Activated CD8-positive, alpha-beta T cell treated with anti-CD3 and anti-CD28 coated beads for 36 hours (primary cell): ENCODE data around the gene TYW5. TPM values are rescaled to one million over a fixed set of nuclear protein-coding genes. Genes with fewer than 3 reads are reported as not detected.

ENCODE experiments used
- ATAC-seq: fragments of 200-7000 bp; cut with Tn5 transposase; one replicate; pipeline ENCODE4 v1.10.0; 2021; ENCODE audit warnings: mild to moderate bottlenecking, moderate library complexity
- CTCF ChIA-PET: fragments of 350-600 bp; sonication (Branson Sonifier 250); formaldehyde crosslinking; loops from one replicate; lab custom pipeline; 2021; ENCODE audit warnings: antibody characterized with exemption; lab: Charles Lee
- POLR2A ChIA-PET: fragments of 350-600 bp; sonication (Branson Sonifier 250); formaldehyde crosslinking; loops from one replicate; lab custom pipeline; 2021; ENCODE audit warnings: antibody characterized with exemption; lab: Charles Lee
- DNase-seq: peaks from one replicate; pipeline ENCODE4 v3.0.0-alpha.2; 2020
- H3K27ac Mint-ChIP-seq: one replicate; pipeline ENCODE4 v1.8.0; 2021; ENCODE audit warnings: mild to moderate bottlenecking, mixed read lengths
- H3K27me3 Mint-ChIP-seq: one replicate; pipeline ENCODE4 v1.8.0; 2021; ENCODE audit warnings: mixed read lengths
- H3K36me3 Mint-ChIP-seq: one replicate; pipeline ENCODE4 v1.8.0; 2021; ENCODE audit warnings: low read depth, mixed read lengths
- H3K4me1 Mint-ChIP-seq: one replicate; pipeline ENCODE4 v1.8.0; 2021; ENCODE audit warnings: low read depth, mixed read lengths
- H3K4me3 Mint-ChIP-seq: one replicate; pipeline ENCODE4 v1.8.0; 2021; ENCODE audit warnings: mild to moderate bottlenecking, moderate library complexity, mixed read lengths
- H3K9me3 Mint-ChIP-seq: one replicate; pipeline ENCODE4 v1.8.0; 2021; ENCODE audit warnings: mixed read lengths
- CTCF ChIP-seq: fragments of 200-600 bp; IDR thresholded peaks from one replicate; pipeline ENCODE4 v1.8.0; 2022; ENCODE audit warnings: antibody characterized with exemption, mild to moderate bottlenecking
- intact Hi-C: fragments of 100-400 bp; cut with micrococcal nuclease; formaldehyde crosslinking; loops from one replicate; pipeline ENCODE4 v1.10.0; 2022
- total RNA-seq, 2 experiments: library from RNA; stranded (reverse); gene quantifications; one replicate each; pipeline ENCODE4 v1.2.3, GENCODE V29; 2021

TYW5 gene
- total RNA-seq, 2 experiments from 2014 or later: 8.3 to 8.4 TPM

- POLR2A ChIA-PET: interaction anchor here (0.6 kb wide), 1 partner anchor 12 kb away, joined by 3 read pairs; no protein-coding TSS in a partner anchor
- H3K4me3 Mint-ChIP-seq: no peak overlapping the region
- intact Hi-C loops: no loop called here
- H3K4me1 Mint-ChIP-seq: peaks cover 13% of the 10 kb centered on the region
- no peak for ATAC-seq
- DNase-seq: no peak
- no peaks in the 10 kb centered on the region for H3K27me3 Mint-ChIP-seq
- H3K9me3 Mint-ChIP-seq: no peaks in the 10 kb centered on the region
- TF ChIP-seq CTCF: no peak
- H3K36me3 Mint-ChIP-seq: peaks cover 25% of the 10 kb centered on the region
- no peak overlapping the region for H3K27ac Mint-ChIP-seq
- CTCF ChIA-PET: interaction anchor here (1.5 to 2.4 kb wide), 2 partner anchors 14 to 15 kb away, joined by 3 to 12 read pairs; no protein-coding TSS in a partner anchor
Measured at GRCh38 chr2:199926806-199927205, 28.5 kb downstream of the TYW5 start.

- H3K4me1 Mint-ChIP-seq: peaks cover 16% of the 10 kb centered on the region
- DNase-seq: no peak
- ChIA-PET CTCF (no interaction called here), POLR2A (no interaction called here)
- TF ChIP-seq CTCF: no peak
- peak; percentile 42 for ATAC-seq
- no peaks in the 10 kb centered on the region for H3K27me3 Mint-ChIP-seq
- no peak overlapping the region for H3K4me3 Mint-ChIP-seq
- intact Hi-C loops: no loop called here
- H3K36me3 Mint-ChIP-seq: peaks cover 35% of the 10 kb centered on the region
- H3K9me3 Mint-ChIP-seq: no peaks in the 10 kb centered on the region
- peak overlapping the region; percentile 25 for H3K27ac Mint-ChIP-seq
Measured at GRCh38 chr2:199923924-199924323, 31.4 kb downstream of the TYW5 start.

- DNase-seq: no peak
- Mint-ChIP-seq H3K27ac (no peak overlapping the region), H3K4me3 (no peak overlapping the region), H3K36me3 (peaks cover 34% of the 10 kb centered on the region), H3K4me1 (peaks cover 19% of the 10 kb centered on the region), H3K9me3 (no peaks in the 10 kb centered on the region), H3K27me3 (no peaks in the 10 kb centered on the region)
- POLR2A ChIA-PET: no interaction called here
- ATAC-seq: no peak
- intact Hi-C loops: no loop called here
- TF ChIP-seq CTCF: no peak
- CTCF ChIA-PET: interaction anchor here (0.7 to 1.5 kb wide), 3 partner anchors 12 to 18 kb away, joined by 3 read pairs; partner anchors contain the start of gene C2orf69
Measured at GRCh38 chr2:199922856-199923255, 32.4 kb downstream of the TYW5 start.

- no peak overlapping the region for H3K4me3 Mint-ChIP-seq
Measured at GRCh38 chr2:199916980-199917379, 38.3 kb downstream of the TYW5 start.

More at GRCh38 chr2:199916980-199917379, 38.3 kb downstream of the TYW5 start:
- POLR2A ChIA-PET: no interaction called here
- ATAC-seq (no peak), DNase-seq (no peak)
- CTCF ChIA-PET: no interaction called here
- intact Hi-C loops: no loop called here
- H3K9me3 Mint-ChIP-seq: peaks cover 10% of the 10 kb centered on the region
- H3K27ac Mint-ChIP-seq: no peak overlapping the region
- peaks cover 55% of the 10 kb centered on the region for H3K36me3 Mint-ChIP-seq
- peaks cover 27% of the 10 kb centered on the region for H3K4me1 Mint-ChIP-seq
- TF ChIP-seq CTCF: no peak
- no peaks in the 10 kb centered on the region for H3K27me3 Mint-ChIP-seq
